IMR-90 (cell line): Measurements from ENCODE around the gene RCBTB1. TPM values are rescaled to one million over a fixed set of nuclear protein-coding genes. Genes with fewer than 3 reads are reported as not detected.

Experiments used
- ATAC-seq: fragments of 200-7000 bp; cut with Tn5 transposase; 2 replicates; pipeline ENCODE4 v1.9.1; 2020; ENCODE audit warnings: low read depth, mild to moderate bottlenecking, moderate library complexity
- BruUV-seq: library from RNA; stranded (reverse); fragments of 400-500 nt; replicated peaks from 2 replicates; lab custom pipeline; 2021; lab: Mats Ljungman, UMichigan
- CTCF ChIA-PET: fragments of 300-600 bp; formaldehyde crosslinking; extraction: SDS; loops from one replicate; lab custom pipeline; 2021; ENCODE audit warnings: antibody characterized with exemption; lab: Yijun Ruan, JAX
- POLR2A ChIA-PET: fragments of 300-600 bp; sonication (Branson Sonifier 250); formaldehyde crosslinking; loops from one replicate; lab custom pipeline; 2022; ENCODE audit warnings: antibody characterized with exemption; ENCODE audit not compliant: unreplicated experiment; lab: Charles Lee
- DNase-seq: peaks from one replicate; pipeline ENCODE4 v3.0.0; 2013
- H2AFZ ChIP-seq: replicated peaks from 2 replicates; pipeline ENCODE3; 2013; ENCODE audit warnings: low read length, mild to moderate bottlenecking; ENCODE audit not compliant: poor library complexity
- H2AK5ac ChIP-seq: 2 replicates; pipeline ENCODE4 v1.6.1; 2013; ENCODE audit warnings: low read depth, low read length, inconsistent platforms
- H2AK9ac ChIP-seq: replicated peaks from 2 replicates; pipeline ENCODE3; 2013; ENCODE audit warnings: mild to moderate bottlenecking, low read depth, low read length, moderate library complexity; ENCODE audit not compliant: poor library complexity
- H2BK120ac ChIP-seq: 2 replicates; pipeline ENCODE4 v1.6.1; 2013; ENCODE audit warnings: low read depth, low read length, inconsistent platforms
- H2BK15ac ChIP-seq: 3 replicates; pipeline ENCODE4 v1.6.1; 2013; ENCODE audit warnings: low read depth, low read length, inconsistent platforms
- H2BK20ac ChIP-seq: 2 replicates; pipeline ENCODE4 v1.6.1; 2013; ENCODE audit warnings: low read depth, mild to moderate bottlenecking, inconsistent platforms, low read length, moderate library complexity
- H2BK5ac ChIP-seq: 2 replicates; pipeline ENCODE4 v1.6.1; 2013; ENCODE audit warnings: mild to moderate bottlenecking, low read depth, low read length, inconsistent platforms; ENCODE audit not compliant: poor library complexity, severe bottlenecking
- H3K14ac ChIP-seq: replicated peaks from 2 replicates; pipeline ENCODE4 v1.6.1; 2013; ENCODE audit warnings: low read depth, low read length, inconsistent platforms
- H3K18ac ChIP-seq: 2 replicates; pipeline ENCODE4 v1.6.1; 2013; ENCODE audit warnings: low read depth, low read length, control low read depth
- H3K23ac ChIP-seq: 2 replicates; pipeline ENCODE4 v1.6.1; 2013; ENCODE audit warnings: low read depth, low read length, inconsistent platforms
- H3K27ac ChIP-seq: 2 replicates; pipeline ENCODE4 v1.5.1; 2013; ENCODE audit warnings: mild to moderate bottlenecking, control low read depth, low read length; ENCODE audit not compliant: insufficient read depth
- H3K27me3 ChIP-seq: 2 replicates; pipeline ENCODE4 v1.6.1; 2013; ENCODE audit warnings: low read length; ENCODE audit not compliant: control insufficient read depth, insufficient read depth
- H3K36me3 ChIP-seq: 2 replicates; pipeline ENCODE4 v1.6.1; 2013; ENCODE audit warnings: low read length, mixed read lengths; ENCODE audit not compliant: control insufficient read depth, insufficient read depth
- H3K4ac ChIP-seq: 2 replicates; pipeline ENCODE4 v1.6.1; 2013; ENCODE audit warnings: low read depth, low read length, inconsistent platforms
- H3K4me1 ChIP-seq: 2 replicates; pipeline ENCODE4 v1.6.1; 2013; ENCODE audit warnings: low read length, mixed read lengths; ENCODE audit not compliant: control insufficient read depth, insufficient read depth
- H3K4me2 ChIP-seq: 2 replicates; pipeline ENCODE4 v1.6.1; 2013; ENCODE audit warnings: low read depth, mild to moderate bottlenecking, control low read depth, low read length, moderate library complexity
- H3K4me3 ChIP-seq: 2 replicates; pipeline ENCODE4 v1.5.1; 2013; ENCODE audit warnings: low read depth, mild to moderate bottlenecking, control low read depth, low read length, moderate library complexity; ENCODE audit not compliant: insufficient read depth
- H3K56ac ChIP-seq: 2 replicates; pipeline ENCODE4 v1.6.1; 2013; ENCODE audit warnings: low read length, inconsistent platforms; ENCODE audit not compliant: insufficient read depth; ENCODE audit errors: extremely low read depth
- H3K79me1 ChIP-seq, 2 experiments: 2 replicates each; pipeline ENCODE4 v1.6.1; 2013; ENCODE audit warnings: low read length in 2 of 2, inconsistent platforms in 1 of 2, low read depth in 1 of 2
- H3K9ac ChIP-seq: 2 replicates; pipeline ENCODE4 v1.6.1; 2013; ENCODE audit warnings: low read depth, low read length, control low read depth
- H3K9me1 ChIP-seq: 2 replicates; pipeline ENCODE4 v1.6.1; 2013; ENCODE audit warnings: low read length, inconsistent platforms; ENCODE audit not compliant: insufficient read depth
- H3K9me3 ChIP-seq: 2 replicates; pipeline ENCODE4 v1.6.1; 2013; ENCODE audit warnings: low read length; ENCODE audit not compliant: control insufficient read depth, insufficient read depth
- H4K20me1 ChIP-seq: 2 replicates; pipeline ENCODE4 v1.6.1; 2013; ENCODE audit warnings: low read length, inconsistent platforms; ENCODE audit not compliant: insufficient read depth
- H4K5ac ChIP-seq: 2 replicates; pipeline ENCODE4 v1.6.1; 2013; ENCODE audit warnings: mild to moderate bottlenecking, low read depth, low read length, control low read depth
- H4K8ac ChIP-seq, 2 experiments: 2 replicates each; pipeline ENCODE4 v1.6.1; 2013; ENCODE audit warnings: low read depth in 2 of 2, low read length in 2 of 2, control low read depth in 1 of 2, inconsistent platforms in 1 of 2
- H4K91ac ChIP-seq: 2 replicates; pipeline ENCODE4 v1.6.1; 2013; ENCODE audit warnings: low read depth, low read length, inconsistent platforms; ENCODE audit not compliant: insufficient read depth
- MAFK ChIP-seq: IDR thresholded peaks from 2 replicates; pipeline ENCODE4 v1.6.1; 2012; ENCODE audit warnings: low read depth, low read length, improper control_type of control experiment
- MXI1 ChIP-seq: IDR thresholded peaks from 2 replicates; pipeline ENCODE4 v1.6.1; 2012; ENCODE audit warnings: low read depth, mild to moderate bottlenecking, low read length, moderate library complexity, borderline replicate concordance
- POLR2A ChIP-seq: IDR thresholded peaks from 2 replicates; pipeline ENCODE4 v1.6.1; 2012; ENCODE audit warnings: mild to moderate bottlenecking, low read depth, low read length
- RFX5 ChIP-seq: IDR thresholded peaks from 2 replicates; pipeline ENCODE4 v1.8.0; 2012; ENCODE audit warnings: low read depth, mild to moderate bottlenecking, low read length, moderate library complexity
- WGBS, 2 experiments: methylation state at CpG; one replicate each; pipeline versions ENCODE4 v1.1.5 to v1.1.7; 2013; ENCODE audit warnings: missing lambda C conversion rate in 2 of 2; ENCODE audit not compliant: insufficient read length in 1 of 2; ENCODE audit errors: extremely low coverage in 2 of 2; 5-methylcytosine and 5-hydroxymethylcytosine counted together
- dilution Hi-C: fragments of 300-500 bp; cut with HindIII; formaldehyde crosslinking; loops from one replicate; pipeline ENCODE4 v1.14.3; 2018; ENCODE audit warnings: low sequenced_read_pairs; ENCODE audit not compliant: unreplicated experiment
- in situ Hi-C: fragments of 300-500 bp; cut with MboI; formaldehyde crosslinking; loops from 3 replicates; pipeline ENCODE4 v1.14.3; 2019; ENCODE audit warnings: low sequenced_read_pairs, inconsistent platforms, mixed read lengths
- intact Hi-C: fragments of 100-400 bp; cut with micrococcal nuclease; formaldehyde crosslinking; loops from 2 replicates; pipeline ENCODE4 v1.10.0; 2022
- polyA plus RNA-seq, 3 experiments: library from polyadenylated mRNA; depleted of rRNA; stranded (reverse); fragments of >200 nt; gene quantifications; 2 replicates each; pipeline ENCODE4 v1.2.3, GENCODE V29; 2012; ENCODE audit warnings: low replicate concordance in 1 of 3
- total RNA-seq: library from RNA; depleted of rRNA; stranded (reverse); fragments of >200 nt; gene quantifications from 2 replicates; pipeline ENCODE4 v1.2.3, GENCODE V29; 2012

RCBTB1 gene
- total and polyA plus RNA-seq, 2 of the 4 experiments (the other 2 are of a cell fraction) = 11.3 to 11.6 TPM

DNA sequence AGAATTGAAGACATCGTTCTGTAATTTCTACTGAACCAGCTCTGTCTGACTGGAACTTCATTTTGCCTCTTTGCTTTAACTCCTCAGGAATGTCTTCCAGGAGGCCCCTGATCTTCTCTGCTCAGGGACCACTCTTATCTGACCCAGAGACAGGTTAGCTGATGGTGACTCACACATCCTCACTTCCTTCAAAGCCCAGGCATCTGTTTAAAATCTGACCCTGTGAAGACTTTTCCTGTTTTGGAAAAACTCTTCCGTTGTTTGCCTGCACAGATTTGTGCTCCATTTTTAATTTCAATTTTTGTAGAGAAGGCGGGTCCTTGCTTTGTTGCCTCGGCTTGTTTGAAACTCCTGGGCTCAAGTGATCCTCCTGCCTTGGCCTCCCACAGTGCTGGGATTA, 44.6 kb upstream of the RCBTB1 start:
- no peak overlapping the region for H3K4ac ChIP-seq
- ChIA-PET POLR2A (no interaction called here), CTCF (no interaction called here)
- no TSS peak for BruUV-seq
- H2AFZ ChIP-seq = no peak overlapping the region
- H4K20me1 ChIP-seq = no peaks in the 10 kb centered on the region
- in situ Hi-C loops = no loop called here
- peaks cover 5% of the 10 kb centered on the region; the same call in 1 of the 2 replicates for H3K4me1 ChIP-seq
- H4K91ac ChIP-seq = no peak overlapping the region
- no peak overlapping the region for H2BK120ac ChIP-seq
- H3K9me3 ChIP-seq = no peaks in the 10 kb centered on the region
- H3K18ac ChIP-seq = no peak overlapping the region
- no peak overlapping the region for H4K8ac ChIP-seq
- H3K9me1 ChIP-seq = 0 out of 2 replicates have a peak, but pooled peaks cover 4% of the 10 kb centered on the region
- no peak overlapping the region for H2BK5ac ChIP-seq
- 0 out of 2 replicates have a peak, but pooled peaks have one; percentile 30 for ATAC-seq
- no peak overlapping the region for H2AK9ac ChIP-seq
- no peak for TF ChIP-seq POLR2A
- TF ChIP-seq MXI1 = no peak
- TF ChIP-seq MAFK = no peak
- TF ChIP-seq RFX5 = no peak
- no peak overlapping the region for H3K27ac ChIP-seq
- H3K56ac ChIP-seq = no peak overlapping the region
- H3K9ac ChIP-seq = no peak overlapping the region
- no peak overlapping the region for H4K5ac ChIP-seq
- H3K27me3 ChIP-seq = no peaks in the 10 kb centered on the region
- no CpG with 5 or more reads among the region's 4 CpGs for WGBS, 2 experiments
- dilution Hi-C loops = no loop called here
- no peaks in the 10 kb centered on the region for H3K79me1 ChIP-seq
- H3K23ac ChIP-seq = no peak overlapping the region
- H3K36me3 ChIP-seq = no peaks in the 10 kb centered on the region
- H2BK20ac ChIP-seq = no peak overlapping the region
- no peak overlapping the region for H2BK15ac ChIP-seq
- no peak overlapping the region for H3K4me2 ChIP-seq
- no peak overlapping the region for H3K4me3 ChIP-seq
- intact Hi-C loops = no loop called here
- H2AK5ac ChIP-seq = no peak overlapping the region
- H3K14ac ChIP-seq = no peak overlapping the region
- peak; percentile 25 for DNase-seq
